Right atrium auricular region (tissue), 2 donors: ENCODE data around the gene SLC2A9. TPM values are rescaled to one million over a fixed set of nuclear protein-coding genes. Genes with fewer than 3 reads are reported as not detected.

ENCODE experiments used
- DNase-seq: peaks from one replicate; pipeline ENCODE4 v3.0.0-alpha.2; 2019; ENCODE audit warnings: low spot score
- H3K27ac ChIP-seq, 2 donors: fragments of 200-600 bp; sonication (generic); 1 replicate in 1 of 2; 2 replicates in 1 of 2; pipeline ENCODE4 v1.5.1; 2016 to 2019
- H3K27me3 ChIP-seq, 2 donors: fragments of 200-600 bp; sonication (generic); one replicate each; pipeline versions ENCODE4 v1.5.1 to v1.6.0; 2017 to 2019
- H3K36me3 ChIP-seq: fragments of 200-600 bp; sonication (generic); one replicate; pipeline ENCODE4 v1.5.1; 2016
- H3K4me1 ChIP-seq, 2 donors: fragments of 200-600 bp; sonication (generic); one replicate each; pipeline versions ENCODE4 v1.5.1 to v1.6.0; 2017 to 2019
- H3K4me3 ChIP-seq, 2 donors: fragments of 200-600 bp; sonication (generic); 1 replicate in 1 of 2; 2 replicates in 1 of 2; pipeline ENCODE4 v1.5.1; 2017 to 2019; ENCODE audit warnings: mild to moderate bottlenecking in 1 of 2, moderate library complexity in 1 of 2
- H3K9me3 ChIP-seq, 2 donors: fragments of 200-600 bp; sonication (generic); one replicate each; pipeline ENCODE4 v1.5.1; 2019
- CTCF ChIP-seq, 2 donors: fragments of 200-600 bp; sonication (generic); IDR thresholded peaks; one replicate each; pipeline ENCODE4 v1.5.1; 2019; ENCODE audit warnings: antibody characterized with exemption in 2 of 2
- total RNA-seq, 2 donors: library from RNA; depleted of rRNA; stranded (reverse); fragments of >200 nt; gene quantifications; one replicate each; pipeline ENCODE4 v1.1.0, GENCODE V29; 2016

Gene SLC2A9
- total RNA-seq = 1 to 10 TPM; 3.5 to 5.8 TPM

- H3K36me3 ChIP-seq = no peaks in the 10 kb centered on the region
- peak; percentile 75 for DNase-seq
- peak within 1 kb of the TSS; percentile 87 to 93 for H3K27ac ChIP-seq
- H3K9me3 ChIP-seq = no peaks in the 10 kb centered on the region
- H3K4me1 ChIP-seq = peaks cover 0 to 62% of the 10 kb centered on the region in 2 donors
- no peaks in the 10 kb centered on the region for H3K27me3 ChIP-seq
- H3K4me3 ChIP-seq = no peak within 1 kb of the TSS
- no peak for TF ChIP-seq CTCF (IDR thresholded peaks at IDR 0.05)
These were observed at the start of gene SLC2A9 for GRCh38 chr4:10020871-10021652. SLC2A9 (minus strand) TSS chr4:10021497; CDS start chr4:10021429, 68 bp downstream.

- peaks cover 70% of the 10 kb centered on the region for H3K36me3 ChIP-seq
- H3K4me3 ChIP-seq = no peak overlapping the region
- H3K27ac ChIP-seq = no peak overlapping the region
- no peak for TF ChIP-seq CTCF (IDR thresholded peaks at IDR 0.05)
- H3K27me3 ChIP-seq = no peaks in the 10 kb centered on the region
- DNase-seq = no peak
- H3K9me3 ChIP-seq = no peaks in the 10 kb centered on the region
- H3K4me1 ChIP-seq = peaks cover 0 to under 1% of the 10 kb centered on the region in 2 donors
These were observed 47.9 kb upstream of the SLC2A9 start for GRCh38 chr4:10069075-10069642.

DNA sequence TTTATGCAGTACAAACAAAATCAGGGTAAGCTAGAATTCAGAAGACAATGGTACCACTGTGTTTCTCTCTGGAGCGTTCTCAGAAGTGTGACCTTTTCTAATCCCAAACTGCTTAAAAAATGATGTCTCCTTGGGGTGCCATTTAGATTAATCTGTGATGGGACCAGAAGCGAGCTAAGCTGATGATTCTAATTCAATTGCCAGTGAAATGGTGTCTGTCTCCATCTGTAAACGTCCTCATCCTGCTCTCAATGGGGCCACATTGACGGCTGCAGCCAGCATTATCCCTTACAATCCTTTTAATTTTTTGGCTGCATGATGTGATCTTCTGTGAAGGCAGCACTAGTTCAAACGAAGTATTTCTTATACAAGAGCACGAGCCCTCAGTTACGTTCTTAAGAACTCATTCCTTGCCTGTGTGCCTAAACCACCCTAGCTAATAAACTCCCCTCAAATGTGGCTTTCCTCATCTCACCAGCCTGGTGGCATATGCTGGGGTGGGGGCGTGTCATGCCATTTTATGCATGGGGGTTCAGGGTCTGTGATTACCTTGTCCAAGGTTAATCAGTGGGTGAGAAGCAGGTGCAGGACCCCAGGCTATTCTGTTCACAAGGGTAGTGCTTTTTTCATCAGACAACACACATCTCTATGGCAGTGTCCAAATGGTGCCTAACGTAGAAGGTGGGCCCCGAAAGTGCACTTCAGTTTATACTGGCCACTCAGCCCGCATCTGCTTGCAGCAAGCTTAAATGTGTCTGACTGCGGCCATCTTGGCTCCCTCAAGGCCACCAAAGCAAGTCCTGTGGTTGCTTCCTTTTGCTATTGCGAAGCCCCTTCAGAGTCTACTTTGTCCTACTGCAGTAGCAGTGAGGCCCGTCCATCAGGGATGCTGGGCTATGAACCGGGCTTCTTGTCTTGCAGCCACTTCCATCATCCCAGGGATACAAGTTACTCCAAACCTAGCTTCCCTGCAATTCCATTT lies 45.7 kb upstream of the SLC2A9 start:
- H3K36me3 ChIP-seq = peaks cover 50% of the 10 kb centered on the region
- H3K4me1 ChIP-seq = peaks cover 0 to 11% of the 10 kb centered on the region in 2 donors
- H3K9me3 ChIP-seq = no peaks in the 10 kb centered on the region
- no peak for DNase-seq
- TF ChIP-seq CTCF (IDR thresholded peaks at IDR 0.05) = no peak
- H3K27ac ChIP-seq = no peak overlapping the region
- no peaks in the 10 kb centered on the region for H3K27me3 ChIP-seq
- no peak overlapping the region for H3K4me3 ChIP-seq

- Histone ChIP-seq H3K27ac (no peak overlapping the region), H3K4me3 (no peak overlapping the region), H3K36me3 (peaks cover 49% of the 10 kb centered on the region), H3K27me3 (no peaks in the 10 kb centered on the region), H3K4me1 (peaks cover 0 to 11% of the 10 kb centered on the region in 2 donors), H3K9me3 (no peaks in the 10 kb centered on the region)
- TF ChIP-seq CTCF (IDR thresholded peaks at IDR 0.05) = no peak
- DNase-seq = no peak
These were observed 44.9 kb upstream of the SLC2A9 start for GRCh38 chr4:10066206-10066605.

DNA sequence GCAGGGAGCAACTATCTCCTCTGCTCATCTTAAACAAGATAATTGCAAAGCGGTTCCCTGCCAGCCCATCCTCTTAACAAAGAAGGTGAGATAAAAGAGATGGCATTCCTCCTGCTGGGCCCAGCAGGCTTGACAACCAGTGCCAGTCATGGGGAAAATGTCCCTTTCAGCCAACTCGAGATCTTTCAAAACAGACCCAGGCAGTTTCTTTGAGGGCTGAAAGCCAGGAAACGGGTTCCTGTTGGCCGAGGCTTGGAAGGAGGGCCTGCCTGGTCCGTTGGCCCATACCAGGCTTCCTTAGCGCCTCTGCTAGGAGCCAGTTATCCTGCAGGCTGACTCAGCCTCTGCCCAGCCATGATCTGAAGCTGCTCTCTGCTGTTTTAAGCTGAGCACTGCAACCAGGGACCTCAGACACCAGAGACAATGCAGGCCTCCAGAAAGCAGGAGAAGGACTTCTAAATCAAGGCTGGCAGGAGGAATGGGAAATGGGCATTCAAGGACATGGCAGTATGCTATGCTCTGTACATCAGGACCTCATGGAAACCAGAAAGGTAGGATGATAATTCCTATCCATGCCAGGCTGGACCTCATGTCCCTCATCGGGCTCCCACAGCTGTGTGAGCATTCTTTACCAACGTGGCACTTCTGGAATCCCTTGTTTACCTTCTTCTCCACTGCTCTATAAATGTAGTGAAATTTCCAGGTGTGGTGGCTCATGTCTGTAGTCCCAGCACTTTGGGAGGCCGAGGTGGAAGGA lies 42.4 kb upstream of the SLC2A9 start:
- peak overlapping the region in 1 of 2 donors; percentile 27 for H3K27ac ChIP-seq
- peak; percentile 80 for DNase-seq
- H3K4me1 ChIP-seq = peaks cover 0 to 11% of the 10 kb centered on the region in 2 donors
- H3K27me3 ChIP-seq = no peaks in the 10 kb centered on the region
- H3K9me3 ChIP-seq = no peaks in the 10 kb centered on the region
- H3K4me3 ChIP-seq = no peak overlapping the region
- peaks cover 31% of the 10 kb centered on the region for H3K36me3 ChIP-seq
- TF ChIP-seq CTCF (IDR thresholded peaks at IDR 0.05) = peak; percentile 35 to 86
